Esophagus squamous epithelium (tissue), 4 donors: ENCODE results near the gene GABBR2.

ENCODE experiments used
- CTCF ChIP-seq, 6 experiments: fragments of 450-650 bp in 4 of 6; fragments of 200-600 bp in 2 of 6; sonication (generic) in 2 of 6; IDR thresholded peaks; one replicate each; pipeline ENCODE4 v1.5.1; 2016 to 2019; ENCODE audit warnings: antibody characterized with exemption in 6 of 6, mild to moderate bottlenecking in 4 of 6, moderate library complexity in 4 of 6
- POLR2A ChIP-seq, 4 donors: fragments of 450-650 bp; IDR thresholded peaks; one replicate each; pipeline ENCODE4 v1.6.1; 2017; ENCODE audit warnings: antibody characterized with exemption in 4 of 4, mild to moderate bottlenecking in 4 of 4, moderate library complexity in 3 of 4

- TF ChIP-seq CTCF (IDR thresholded peaks at IDR 0.05) = no peak
- TF ChIP-seq POLR2A (IDR thresholded peaks at IDR 0.05) = no peak
Measured at GRCh38 chr9:98708933-98709911, at the start of gene GABBR2.
